Tibial nerve (tissue), 3 donors: ENCODE measurements around the gene BAG2.

ENCODE experiments used
- CTCF ChIP-seq, 5 experiments: fragments of 200-600 bp in 3 of 5; fragments of 450-650 bp in 2 of 5; sonication (generic) in 3 of 5; IDR thresholded peaks; one replicate each; pipeline ENCODE4 v1.5.1; 2016 to 2019; ENCODE audit warnings: antibody characterized with exemption in 5 of 5, mild to moderate bottlenecking in 3 of 5, moderate library complexity in 2 of 5
- POLR2A ChIP-seq, 2 donors: fragments of 450-650 bp; IDR thresholded peaks; one replicate each; pipeline ENCODE4 v1.6.1; 2017; ENCODE audit warnings: antibody characterized with exemption in 2 of 2, mild to moderate bottlenecking in 2 of 2, moderate library complexity in 2 of 2

GRCh38 chr6:57162028-57162427, 10.1 kb upstream of the BAG2 start:
- TF ChIP-seq CTCF (IDR thresholded peaks at IDR 0.05) = no peak
- no peak for TF ChIP-seq POLR2A (IDR thresholded peaks at IDR 0.05)
